ENCODE data around the gene KNDC1.

DNA sequence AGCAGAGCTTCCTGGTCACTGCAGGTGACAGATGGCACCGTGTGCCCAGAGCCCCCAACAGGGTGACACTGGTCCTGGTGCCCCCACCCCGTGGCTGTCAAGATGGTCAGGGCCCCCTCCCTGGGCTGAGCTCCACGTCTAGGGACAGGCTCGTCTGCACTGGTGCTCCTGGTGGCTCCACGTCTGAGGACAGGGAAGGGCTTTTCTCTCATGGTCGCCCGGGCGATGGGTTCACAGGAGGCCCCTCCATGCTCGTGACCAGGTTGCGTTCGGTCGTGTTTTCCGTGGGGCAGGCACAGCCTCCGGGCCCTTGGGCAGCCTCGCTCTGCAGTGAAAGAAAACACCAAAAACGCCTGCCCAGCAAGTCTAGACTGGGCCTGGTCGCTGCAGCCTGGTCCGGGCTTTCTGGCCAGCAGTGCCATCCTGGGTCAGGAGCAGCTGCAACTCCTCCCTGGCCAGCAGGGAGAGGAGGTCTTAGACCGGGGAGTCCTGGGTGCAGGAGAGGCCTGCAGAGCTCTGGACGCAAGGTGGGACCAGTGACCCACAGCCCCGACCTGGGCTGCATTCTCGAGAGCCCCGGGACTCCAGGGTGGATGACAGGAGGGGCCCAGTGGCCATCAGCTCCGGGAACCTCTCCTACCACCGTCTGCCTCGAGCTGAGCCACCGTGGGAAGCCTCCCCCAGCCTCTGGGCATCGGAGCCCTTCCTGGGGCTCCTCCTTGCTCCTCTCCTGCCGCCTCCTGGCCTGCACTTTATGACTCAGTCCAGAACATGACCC is 42.1 kb downstream of the KNDC1 start:
- TF ChIP-seq, protein P1, sequence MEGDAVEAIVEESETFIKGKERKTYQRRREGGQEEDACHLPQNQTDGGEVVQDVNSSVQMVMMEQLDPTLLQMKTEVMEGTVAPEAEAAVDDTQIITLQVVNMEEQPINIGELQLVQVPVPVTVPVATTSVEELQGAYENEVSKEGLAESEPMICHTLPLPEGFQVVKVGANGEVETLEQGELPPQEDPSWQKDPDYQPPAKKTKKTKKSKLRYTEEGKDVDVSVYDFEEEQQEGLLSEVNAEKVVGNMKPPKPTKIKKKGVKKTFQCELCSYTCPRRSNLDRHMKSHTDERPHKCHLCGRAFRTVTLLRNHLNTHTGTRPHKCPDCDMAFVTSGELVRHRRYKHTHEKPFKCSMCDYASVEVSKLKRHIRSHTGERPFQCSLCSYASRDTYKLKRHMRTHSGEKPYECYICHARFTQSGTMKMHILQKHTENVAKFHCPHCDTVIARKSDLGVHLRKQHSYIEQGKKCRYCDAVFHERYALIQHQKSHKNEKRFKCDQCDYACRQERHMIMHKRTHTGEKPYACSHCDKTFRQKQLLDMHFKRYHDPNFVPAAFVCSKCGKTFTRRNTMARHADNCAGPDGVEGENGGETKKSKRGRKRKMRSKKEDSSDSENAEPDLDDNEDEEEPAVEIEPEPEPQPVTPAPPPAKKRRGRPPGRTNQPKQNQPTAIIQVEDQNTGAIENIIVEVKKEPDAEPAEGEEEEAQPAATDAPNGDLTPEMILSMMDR (IDR thresholded peaks at IDR 0.05; ENCODE audit: insufficient read depth, low read length): no peak
- TF ChIP-seq POLR2AphosphoS5 (IDR thresholded peaks at IDR 0.05; ENCODE audit: low read depth): no peak
- TF ChIP-seq, protein P2, sequence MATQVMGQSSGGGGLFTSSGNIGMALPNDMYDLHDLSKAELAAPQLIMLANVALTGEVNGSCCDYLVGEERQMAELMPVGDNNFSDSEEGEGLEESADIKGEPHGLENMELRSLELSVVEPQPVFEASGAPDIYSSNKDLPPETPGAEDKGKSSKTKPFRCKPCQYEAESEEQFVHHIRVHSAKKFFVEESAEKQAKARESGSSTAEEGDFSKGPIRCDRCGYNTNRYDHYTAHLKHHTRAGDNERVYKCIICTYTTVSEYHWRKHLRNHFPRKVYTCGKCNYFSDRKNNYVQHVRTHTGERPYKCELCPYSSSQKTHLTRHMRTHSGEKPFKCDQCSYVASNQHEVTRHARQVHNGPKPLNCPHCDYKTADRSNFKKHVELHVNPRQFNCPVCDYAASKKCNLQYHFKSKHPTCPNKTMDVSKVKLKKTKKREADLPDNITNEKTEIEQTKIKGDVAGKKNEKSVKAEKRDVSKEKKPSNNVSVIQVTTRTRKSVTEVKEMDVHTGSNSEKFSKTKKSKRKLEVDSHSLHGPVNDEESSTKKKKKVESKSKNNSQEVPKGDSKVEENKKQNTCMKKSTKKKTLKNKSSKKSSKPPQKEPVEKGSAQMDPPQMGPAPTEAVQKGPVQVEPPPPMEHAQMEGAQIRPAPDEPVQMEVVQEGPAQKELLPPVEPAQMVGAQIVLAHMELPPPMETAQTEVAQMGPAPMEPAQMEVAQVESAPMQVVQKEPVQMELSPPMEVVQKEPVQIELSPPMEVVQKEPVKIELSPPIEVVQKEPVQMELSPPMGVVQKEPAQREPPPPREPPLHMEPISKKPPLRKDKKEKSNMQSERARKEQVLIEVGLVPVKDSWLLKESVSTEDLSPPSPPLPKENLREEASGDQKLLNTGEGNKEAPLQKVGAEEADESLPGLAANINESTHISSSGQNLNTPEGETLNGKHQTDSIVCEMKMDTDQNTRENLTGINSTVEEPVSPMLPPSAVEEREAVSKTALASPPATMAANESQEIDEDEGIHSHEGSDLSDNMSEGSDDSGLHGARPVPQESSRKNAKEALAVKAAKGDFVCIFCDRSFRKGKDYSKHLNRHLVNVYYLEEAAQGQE (IDR thresholded peaks at IDR 0.05; ENCODE audit: insufficient replicate concordance, low read depth): no peak
- no peak for TF ChIP-seq GABPA (IDR thresholded peaks at IDR 0.05; ENCODE audit: low read depth)
- no peak for TF ChIP-seq SPI1 (IDR thresholded peaks at IDR 0.05; ENCODE audit: borderline replicate concordance, low read depth)
